GM10847 (cell line): ENCODE measurements around the gene AIFM1.

Experiments used
- POLR2A ChIP-seq: IDR thresholded peaks from 2 replicates; pipeline ENCODE4 v1.6.1; 2011; ENCODE audit not compliant: insufficient read length; ENCODE audit errors: extremely low read depth

Gene AIFM1

DNA sequence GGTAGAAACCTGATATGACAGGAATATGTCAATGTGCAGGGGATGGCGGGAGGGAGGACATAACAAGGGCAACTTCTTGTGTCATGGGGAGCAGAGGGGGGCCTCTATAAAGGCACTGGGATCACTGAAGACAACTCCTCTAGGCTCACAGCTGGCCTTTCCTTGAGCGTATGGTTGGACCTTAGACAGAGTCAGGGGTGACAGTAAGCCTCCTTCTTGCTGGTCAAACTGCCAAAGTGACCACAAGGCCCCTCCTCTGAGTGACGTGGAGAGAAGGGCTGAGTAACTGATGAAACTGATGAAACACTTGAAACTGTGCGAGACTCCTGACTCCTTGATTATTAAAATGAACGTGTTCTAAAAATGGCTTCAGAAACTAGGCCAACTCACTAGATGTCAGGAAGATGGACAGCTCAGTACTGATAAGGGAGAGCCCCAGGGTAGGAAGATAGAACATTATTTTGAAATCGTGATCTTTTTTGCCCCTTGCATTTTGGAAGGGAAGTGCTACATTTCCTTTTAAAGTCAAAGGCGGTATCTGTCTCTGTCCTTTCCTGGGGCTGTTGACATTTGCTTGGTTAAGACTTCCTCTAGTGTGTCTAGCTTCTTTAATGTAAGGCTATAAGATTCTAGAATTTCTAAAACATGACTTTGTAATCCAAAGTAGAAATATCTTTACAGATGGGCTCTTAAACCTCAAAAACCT, 7.7 kb upstream of the AIFM1 start:
- no peak for TF ChIP-seq POLR2A

DNA sequence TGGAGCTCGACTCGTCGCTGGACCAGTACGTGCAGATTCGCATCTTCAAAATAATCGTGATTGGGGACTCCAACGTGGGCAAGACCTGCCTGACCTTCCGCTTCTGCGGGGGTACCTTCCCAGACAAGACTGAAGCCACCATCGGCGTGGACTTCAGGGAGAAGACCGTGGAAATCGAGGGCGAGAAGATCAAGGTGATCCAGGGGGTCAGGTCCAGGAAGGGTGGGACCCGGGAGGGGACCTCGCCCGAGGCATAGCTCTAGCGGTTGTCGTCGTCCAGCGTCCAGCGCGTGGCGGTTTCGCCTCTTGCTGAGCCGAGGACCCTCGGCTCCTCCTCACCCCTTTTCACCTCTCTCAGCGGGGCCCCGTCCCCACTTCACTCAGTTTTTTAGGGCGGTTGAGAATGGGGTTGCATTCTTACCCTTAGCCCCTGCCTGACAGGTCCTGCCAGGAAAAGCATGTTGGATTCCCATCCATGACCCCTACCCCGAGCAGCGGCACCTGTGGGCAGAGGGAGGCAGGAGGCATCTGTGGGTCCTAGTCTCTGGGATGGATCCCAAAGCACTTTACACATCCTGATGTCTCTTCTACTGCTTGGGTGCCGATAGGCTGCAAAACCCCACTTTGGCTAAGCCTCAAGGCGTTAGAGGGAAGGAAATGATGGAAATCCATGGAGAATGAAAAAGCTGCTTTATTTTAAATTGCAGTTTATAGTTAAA, 6.6 kb upstream of the AIFM1 start:
- no peak for TF ChIP-seq POLR2A

DNA sequence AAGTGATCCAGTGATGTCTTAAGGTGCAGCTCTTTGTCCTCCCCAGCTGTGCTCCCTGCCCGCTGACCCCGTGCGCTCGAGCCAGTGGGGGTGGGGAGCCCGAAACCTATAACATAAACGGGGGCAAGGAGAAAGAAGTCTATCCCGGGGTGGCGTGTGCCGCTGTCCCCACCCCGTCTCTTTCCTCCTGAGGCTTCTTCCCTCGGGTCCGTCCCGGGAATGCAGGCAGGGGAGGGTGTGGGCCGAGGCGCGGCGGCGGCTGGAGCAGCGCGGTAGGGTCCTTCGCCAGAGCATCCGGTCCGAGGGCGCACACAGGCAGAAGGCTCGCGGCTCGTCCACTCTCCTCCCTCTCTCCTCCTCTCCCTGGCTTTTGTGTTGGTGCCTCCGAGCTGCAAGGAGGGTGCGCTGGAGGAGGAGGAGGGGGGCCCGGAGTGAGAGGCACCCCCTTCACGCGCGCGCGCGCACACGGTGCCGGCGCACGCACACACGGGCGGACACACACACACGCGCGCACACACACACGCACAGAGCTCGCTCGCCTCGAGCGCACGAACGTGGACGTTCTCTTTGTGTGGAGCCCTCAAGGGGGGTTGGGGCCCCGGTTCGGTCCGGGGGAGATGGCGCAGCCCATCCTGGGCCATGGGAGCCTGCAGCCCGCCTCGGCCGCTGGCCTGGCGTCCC, 5.9 kb upstream of the AIFM1 start, which contains the start of gene RAB33A:
Gene RAB33A, plus strand, starts transcription at position 517 of the 681 bp plus-strand sequence. Its CDS starts 101 bp downstream, at position 618.
- peak; percentile 13 for TF ChIP-seq POLR2A

DNA sequence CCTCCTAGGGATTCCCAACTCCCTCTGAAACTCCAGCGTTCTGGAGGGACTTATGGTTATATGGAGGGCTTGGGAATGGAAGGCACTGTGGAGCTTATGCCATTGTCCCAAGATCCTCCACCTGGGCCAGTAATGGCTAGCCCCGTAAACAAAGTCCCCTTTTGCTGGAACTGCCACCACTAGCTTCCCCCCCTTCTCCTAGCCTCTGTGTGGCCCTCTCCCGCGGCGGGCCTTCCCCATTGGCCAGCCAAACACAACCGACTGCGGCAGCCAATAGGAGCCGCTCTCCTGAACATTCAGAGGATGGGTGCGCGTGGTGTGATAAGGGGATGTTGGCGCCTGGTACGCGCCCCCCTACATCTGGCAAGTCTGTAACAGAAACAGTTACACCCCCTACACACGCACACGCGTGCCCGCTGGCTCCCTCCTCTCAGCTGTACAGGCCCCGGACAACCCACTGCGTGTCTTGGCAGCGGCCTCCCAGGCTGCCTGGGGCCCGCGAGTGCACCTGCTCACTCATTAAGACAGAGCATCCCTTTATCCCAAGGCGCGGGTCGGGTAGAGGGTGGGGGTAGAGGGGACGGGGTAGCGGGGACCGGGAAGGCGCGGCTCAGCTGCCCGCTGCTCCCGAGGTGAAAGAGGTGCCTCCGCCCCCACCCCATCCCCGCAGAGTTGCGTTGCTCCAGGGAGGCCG, 5.3 kb upstream of the AIFM1 start:
- peak; percentile 24 for TF ChIP-seq POLR2A

DNA sequence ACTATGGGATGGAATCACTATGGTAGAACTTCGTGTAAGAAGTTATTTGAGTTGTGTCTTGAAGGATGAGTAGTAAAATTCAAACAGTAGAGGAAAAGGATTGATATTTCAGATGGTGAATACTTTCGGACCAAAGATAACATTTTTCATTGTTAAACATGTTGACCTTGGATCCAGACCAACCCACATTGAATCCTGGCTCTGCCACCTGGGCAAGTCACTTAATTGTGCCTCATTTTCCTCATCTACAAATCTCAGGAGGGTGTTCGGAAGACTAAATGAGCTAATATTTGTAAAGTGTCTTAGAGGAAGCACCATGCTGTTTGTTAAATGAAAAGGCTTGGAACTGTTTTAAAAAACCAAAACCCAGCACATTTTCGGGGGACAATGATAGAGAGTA, 1.4 kb upstream of the AIFM1 start:
- no peak for TF ChIP-seq POLR2A

DNA sequence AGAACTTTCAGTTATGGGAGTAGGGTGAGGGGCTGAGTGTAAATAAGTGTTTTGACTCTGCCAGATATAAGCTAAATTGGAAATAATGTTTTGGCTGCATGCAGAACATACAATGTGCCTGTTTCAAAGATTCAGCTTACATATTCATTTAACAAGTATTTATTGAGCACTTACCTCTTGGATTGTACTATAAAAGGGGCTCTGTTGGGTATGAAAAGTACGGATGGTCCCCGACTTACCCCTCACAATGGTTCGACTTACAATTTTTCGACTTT, 799 bp upstream of the AIFM1 start:
- no peak for TF ChIP-seq POLR2A

DNA sequence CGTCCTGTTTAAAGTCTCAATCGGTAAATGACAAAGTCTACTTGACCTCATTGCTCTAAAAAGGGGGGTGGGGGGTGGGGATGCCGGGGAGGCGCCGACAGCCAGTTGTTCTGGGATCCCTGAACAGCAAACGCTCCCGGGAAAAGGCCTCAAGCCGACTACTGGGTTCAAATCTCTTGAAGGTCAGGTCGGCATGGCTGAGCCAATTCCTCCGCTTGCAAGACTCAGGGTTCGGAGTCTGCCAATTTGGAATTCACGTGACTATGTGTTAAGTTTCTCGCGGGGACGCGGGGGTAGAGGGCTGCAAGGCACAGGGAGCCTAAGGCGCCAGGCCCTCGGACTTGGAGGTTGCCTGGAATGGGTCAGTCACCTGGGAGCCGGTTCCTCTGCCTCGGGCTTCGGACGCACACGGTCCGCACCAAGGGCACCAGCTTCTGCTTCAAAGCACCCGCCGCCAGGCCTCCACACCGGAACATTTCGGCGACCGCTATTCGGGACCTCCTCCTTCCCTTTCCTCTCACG, 399 bp downstream of the AIFM1 start:
- no peak for TF ChIP-seq POLR2A

DNA sequence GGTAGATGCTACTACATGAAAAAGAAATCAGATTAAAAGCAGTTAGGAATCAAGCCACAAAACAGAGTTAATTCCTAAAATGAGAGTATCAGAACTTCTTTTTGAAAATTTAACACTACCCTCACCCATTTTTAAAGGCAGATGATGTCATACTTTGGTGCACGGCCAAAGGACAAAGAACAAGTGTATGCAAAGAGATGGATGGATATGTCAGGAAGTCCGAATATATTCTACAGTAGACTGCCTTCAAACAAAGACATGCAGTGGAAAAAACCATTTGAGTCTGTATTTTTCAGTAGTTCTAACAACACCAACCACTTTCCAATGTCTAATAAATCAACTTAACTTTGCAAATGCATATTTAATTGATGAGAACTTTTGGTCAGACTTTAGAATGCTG, 2.2 kb downstream of the AIFM1 start:
- TF ChIP-seq POLR2A: no peak

DNA sequence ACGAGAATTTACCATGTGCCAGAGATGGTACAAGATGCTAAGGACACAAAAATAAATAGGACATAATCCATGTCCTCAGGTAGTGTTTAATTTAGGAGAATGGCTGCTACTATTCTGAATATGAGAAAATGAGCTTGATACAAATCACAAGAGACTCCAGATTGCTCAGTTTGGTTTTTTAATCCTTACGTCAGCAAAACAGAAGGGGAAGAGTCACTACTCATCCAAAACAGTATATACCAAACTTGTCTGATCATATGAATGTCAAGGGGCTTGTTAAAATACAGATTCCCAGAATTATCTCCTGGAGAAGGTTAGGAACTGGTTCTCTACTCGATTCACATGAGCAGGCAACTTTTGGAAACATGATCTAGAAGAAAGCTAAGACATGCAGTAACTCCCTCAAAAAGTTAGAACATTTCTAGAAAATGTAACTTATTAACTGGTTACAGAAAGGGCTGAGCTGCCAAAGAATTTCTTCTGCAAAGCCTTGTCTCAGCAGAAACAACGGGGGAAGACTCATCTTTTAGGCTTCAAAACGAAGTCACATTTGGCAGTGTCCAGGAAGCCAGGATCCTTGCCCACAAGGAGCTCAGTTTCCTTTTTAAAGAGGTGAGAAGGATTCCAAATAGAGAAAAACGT, 3.4 kb downstream of the AIFM1 start:
- no peak for TF ChIP-seq POLR2A

DNA sequence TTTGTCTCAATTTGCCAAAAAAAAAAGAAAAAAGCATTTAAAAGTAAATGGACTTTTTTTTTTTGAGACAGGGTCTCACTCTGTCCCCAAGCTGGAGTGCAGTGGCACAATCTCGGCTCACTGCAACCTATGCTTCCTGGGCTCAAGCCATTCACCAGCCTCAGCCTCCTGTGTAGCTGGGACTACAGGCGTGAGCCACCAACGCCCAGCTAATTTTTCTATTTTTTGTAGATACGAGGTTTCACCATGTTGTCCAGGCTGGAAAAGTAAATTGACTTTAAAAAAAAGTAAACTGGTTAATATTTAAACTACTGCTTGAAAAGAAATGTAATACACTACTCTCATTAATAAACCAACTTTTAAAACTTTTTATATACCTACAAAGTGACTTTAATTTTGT, 5.9 kb downstream of the AIFM1 start:
- TF ChIP-seq POLR2A: no peak

DNA sequence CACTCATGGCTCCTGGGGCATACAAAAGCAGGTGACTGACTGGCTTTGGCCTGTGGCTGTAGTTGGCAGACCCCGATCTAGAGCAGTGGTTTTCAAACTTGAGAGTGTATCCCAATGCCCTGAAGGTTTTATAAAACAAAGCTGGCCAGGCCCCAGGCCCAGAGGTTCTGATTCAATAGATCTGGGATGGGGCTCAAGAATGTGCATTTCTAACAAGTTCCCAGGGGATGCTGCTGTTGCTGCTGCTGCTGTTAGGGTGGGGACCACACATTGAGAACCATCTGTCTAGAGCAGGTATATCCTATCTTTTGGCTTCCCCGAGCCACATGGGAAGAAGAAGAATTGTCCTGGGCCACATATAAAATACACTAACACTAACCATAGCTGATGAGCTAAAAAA, 7.3 kb downstream of the AIFM1 start:
- no peak for TF ChIP-seq POLR2A

DNA sequence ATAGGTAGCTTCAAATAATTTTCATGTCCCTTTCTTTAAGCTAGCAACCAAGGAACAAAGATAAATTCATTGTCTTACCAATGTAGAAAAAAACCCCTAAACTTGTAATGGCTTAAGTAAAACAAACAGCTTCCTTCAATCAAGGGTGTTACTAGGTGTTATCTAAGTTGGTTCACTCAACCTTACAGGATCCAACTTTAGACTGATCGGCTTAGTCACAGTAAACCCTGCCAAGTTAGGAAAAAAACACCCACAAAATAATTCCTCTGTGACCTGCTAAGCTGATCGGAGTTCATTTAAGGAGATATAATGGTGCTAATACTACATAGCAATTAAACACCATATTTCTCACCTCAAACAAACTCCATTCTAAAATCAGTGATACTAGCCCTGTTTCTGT, 10.1 kb downstream of the AIFM1 start:
- TF ChIP-seq POLR2A: no peak

DNA sequence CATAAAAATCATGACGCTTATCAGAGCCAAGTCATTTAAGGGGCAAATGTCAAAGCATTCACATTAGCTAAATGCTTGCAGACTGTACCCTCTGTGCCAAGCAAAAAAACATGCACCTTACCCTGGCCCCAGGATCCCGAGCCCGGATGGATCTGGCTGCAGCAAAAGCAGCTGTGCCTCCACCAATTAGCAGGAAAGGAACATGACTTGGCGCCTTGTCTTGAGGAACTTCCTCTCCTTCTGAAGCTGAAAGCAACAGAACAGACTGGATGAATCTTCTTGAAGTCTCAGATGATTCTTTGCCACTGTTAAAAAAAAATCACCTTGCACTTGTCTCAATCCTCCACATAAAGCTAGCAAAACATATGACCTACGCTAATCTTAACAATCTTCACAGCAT, 18.0 kb downstream of the AIFM1 start:
- TF ChIP-seq POLR2A: no peak

DNA sequence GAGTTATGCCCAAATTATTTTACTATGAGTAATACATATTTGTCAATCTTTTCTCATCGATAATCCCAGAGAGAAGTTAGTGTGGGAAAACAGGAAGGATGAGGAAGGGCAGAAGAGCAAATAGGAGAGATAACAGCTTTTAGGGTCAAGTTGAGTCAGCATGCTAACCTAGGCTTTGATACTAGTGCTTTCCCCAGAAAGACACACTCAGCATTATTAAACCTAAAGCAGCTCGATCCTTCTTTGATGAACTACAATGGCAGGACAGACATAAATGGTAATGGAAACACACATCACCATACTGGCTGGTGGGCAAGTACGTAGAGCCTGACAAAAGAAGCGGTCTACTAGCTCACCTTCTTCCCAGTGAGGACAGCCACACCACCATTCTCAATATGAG, 20.5 kb downstream of the AIFM1 start:
- TF ChIP-seq POLR2A: no peak

DNA sequence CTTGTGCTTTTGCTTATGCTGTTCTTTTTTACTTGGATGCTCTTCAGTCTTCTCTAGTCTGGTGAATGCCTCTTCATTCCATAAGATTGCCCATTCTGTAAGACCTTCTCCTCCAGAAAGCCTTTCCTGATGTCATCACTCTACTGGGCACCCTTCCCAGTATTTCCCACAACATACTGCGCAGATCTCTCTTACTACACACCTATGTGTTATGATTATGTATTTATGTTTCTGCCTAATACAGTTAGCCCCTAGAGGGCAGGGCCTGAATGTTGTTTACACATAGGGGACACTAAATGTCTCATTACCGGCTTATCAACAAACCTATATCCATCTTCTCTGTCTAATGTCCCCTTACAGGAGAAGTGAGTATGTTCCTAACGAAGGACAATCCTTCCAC, 21.1 kb downstream of the AIFM1 start:
- TF ChIP-seq POLR2A: no peak

DNA sequence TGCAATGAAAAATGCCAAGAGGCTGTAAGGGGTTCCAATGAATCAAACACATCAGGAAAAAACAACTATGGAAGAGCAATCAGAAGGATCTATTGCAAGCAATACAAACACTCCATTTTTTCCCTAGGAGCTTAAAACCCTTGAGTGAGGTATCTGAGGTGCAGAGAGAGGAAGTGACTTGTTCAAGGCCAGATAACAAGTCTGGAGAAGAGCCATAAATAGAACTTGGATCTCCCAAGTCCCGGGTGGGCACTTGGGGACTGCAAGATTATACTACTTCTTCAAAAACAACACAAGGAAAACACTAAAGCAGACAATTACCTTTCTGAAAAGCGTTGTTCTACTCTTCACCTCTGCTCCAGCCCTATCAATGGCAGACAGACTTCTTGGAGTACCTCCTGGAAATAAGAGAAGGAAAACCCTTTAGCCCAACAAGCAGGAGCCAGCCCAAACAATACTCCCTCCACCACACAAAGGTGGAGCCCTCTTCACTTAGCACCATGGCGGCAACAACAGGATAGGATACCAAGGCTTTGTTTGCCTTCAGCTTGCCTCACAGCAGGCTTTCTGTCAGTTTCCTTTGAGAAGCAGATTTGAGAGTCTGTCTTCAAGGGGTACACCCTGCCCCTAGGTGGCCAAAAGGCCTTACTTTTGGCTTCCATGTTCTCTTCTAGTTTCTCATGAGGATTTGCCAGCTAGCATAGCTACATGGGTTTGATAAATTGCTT, 26.0 kb downstream of the AIFM1 start:
- no peak for TF ChIP-seq POLR2A
